Vagina (tissue), 2 donors: ENCODE results near the gene DOK6.

Experiments
- POLR2A ChIP-seq, 2 donors: fragments of 450-650 bp; IDR thresholded peaks; one replicate each; pipeline ENCODE4 v1.6.1; 2017; ENCODE audit warnings: antibody characterized with exemption in 2 of 2, mild to moderate bottlenecking in 2 of 2, moderate library complexity in 2 of 2
- POLR2AphosphoS5 ChIP-seq, 2 donors: sonication (generic); formaldehyde crosslinking; IDR thresholded peaks; one replicate each; pipeline ENCODE4 v1.9.0; 2017; ENCODE audit warnings: antibody characterized with exemption in 2 of 2, mild to moderate bottlenecking in 2 of 2, low read depth in 1 of 2; ENCODE audit not compliant: insufficient read depth in 1 of 2
- TF ChIP-seq, protein P1 (sequence below), 3 experiments: fragments of 450-650 bp in 2 of 3; fragments of 200-600 bp in 1 of 3; sonication (generic) in 1 of 3; IDR thresholded peaks; one replicate each; pipeline ENCODE4 v1.5.1; 2017 to 2019; ENCODE audit warnings: antibody characterized with exemption in 3 of 3, mild to moderate bottlenecking in 2 of 3, moderate library complexity in 2 of 3

- TF ChIP-seq, protein P1, sequence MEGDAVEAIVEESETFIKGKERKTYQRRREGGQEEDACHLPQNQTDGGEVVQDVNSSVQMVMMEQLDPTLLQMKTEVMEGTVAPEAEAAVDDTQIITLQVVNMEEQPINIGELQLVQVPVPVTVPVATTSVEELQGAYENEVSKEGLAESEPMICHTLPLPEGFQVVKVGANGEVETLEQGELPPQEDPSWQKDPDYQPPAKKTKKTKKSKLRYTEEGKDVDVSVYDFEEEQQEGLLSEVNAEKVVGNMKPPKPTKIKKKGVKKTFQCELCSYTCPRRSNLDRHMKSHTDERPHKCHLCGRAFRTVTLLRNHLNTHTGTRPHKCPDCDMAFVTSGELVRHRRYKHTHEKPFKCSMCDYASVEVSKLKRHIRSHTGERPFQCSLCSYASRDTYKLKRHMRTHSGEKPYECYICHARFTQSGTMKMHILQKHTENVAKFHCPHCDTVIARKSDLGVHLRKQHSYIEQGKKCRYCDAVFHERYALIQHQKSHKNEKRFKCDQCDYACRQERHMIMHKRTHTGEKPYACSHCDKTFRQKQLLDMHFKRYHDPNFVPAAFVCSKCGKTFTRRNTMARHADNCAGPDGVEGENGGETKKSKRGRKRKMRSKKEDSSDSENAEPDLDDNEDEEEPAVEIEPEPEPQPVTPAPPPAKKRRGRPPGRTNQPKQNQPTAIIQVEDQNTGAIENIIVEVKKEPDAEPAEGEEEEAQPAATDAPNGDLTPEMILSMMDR (IDR thresholded peaks at IDR 0.05) = no peak
- TF ChIP-seq POLR2A (IDR thresholded peaks at IDR 0.05) (no peak), POLR2AphosphoS5 (IDR thresholded peaks at IDR 0.05; ENCODE audit: insufficient read depth in 1 of 2, low read depth in 1 of 2) (no peak)
Measured at GRCh38 chr18:69491576-69491975, 90.9 kb downstream of the DOK6 start.
